Astrocyte of the spinal cord (primary cell): Measurements from ENCODE around the gene HLCS.
A peak's percentile ranks its signal among the peaks of the same experiment; 100 is the strongest.

Experiments used
- DNase-seq: peaks from one replicate; pipeline ENCODE4 v3.0.0; 2011; ENCODE audit warnings: low read depth, low spot score
- H3K4me3 ChIP-seq: 2 replicates; pipeline ENCODE4 v1.5.1; 2011; ENCODE audit warnings: low read depth, mild to moderate bottlenecking, low read length, moderate library complexity
- in situ Hi-C: cut with HindIII; loops from 2 replicates; pipeline ENCODE4 v1.10.0; 2017; ENCODE audit warnings: low sequenced_read_pairs
- TF ChIP-seq, protein P1 (sequence below): IDR thresholded peaks from 2 replicates; pipeline ENCODE4 v1.5.1; 2012; ENCODE audit warnings: low read depth, mild to moderate bottlenecking, low read length, inconsistent platforms

The HLCS gene

GRCh38 chr21:36929622-36930021, 36.8 kb downstream of the HLCS start:
- in situ Hi-C loops, result no loop called here
- no peak for DNase-seq
- TF ChIP-seq, protein P1, sequence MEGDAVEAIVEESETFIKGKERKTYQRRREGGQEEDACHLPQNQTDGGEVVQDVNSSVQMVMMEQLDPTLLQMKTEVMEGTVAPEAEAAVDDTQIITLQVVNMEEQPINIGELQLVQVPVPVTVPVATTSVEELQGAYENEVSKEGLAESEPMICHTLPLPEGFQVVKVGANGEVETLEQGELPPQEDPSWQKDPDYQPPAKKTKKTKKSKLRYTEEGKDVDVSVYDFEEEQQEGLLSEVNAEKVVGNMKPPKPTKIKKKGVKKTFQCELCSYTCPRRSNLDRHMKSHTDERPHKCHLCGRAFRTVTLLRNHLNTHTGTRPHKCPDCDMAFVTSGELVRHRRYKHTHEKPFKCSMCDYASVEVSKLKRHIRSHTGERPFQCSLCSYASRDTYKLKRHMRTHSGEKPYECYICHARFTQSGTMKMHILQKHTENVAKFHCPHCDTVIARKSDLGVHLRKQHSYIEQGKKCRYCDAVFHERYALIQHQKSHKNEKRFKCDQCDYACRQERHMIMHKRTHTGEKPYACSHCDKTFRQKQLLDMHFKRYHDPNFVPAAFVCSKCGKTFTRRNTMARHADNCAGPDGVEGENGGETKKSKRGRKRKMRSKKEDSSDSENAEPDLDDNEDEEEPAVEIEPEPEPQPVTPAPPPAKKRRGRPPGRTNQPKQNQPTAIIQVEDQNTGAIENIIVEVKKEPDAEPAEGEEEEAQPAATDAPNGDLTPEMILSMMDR, result peak; percentile 42
- H3K4me3 ChIP-seq, result no peak overlapping the region

DNA sequence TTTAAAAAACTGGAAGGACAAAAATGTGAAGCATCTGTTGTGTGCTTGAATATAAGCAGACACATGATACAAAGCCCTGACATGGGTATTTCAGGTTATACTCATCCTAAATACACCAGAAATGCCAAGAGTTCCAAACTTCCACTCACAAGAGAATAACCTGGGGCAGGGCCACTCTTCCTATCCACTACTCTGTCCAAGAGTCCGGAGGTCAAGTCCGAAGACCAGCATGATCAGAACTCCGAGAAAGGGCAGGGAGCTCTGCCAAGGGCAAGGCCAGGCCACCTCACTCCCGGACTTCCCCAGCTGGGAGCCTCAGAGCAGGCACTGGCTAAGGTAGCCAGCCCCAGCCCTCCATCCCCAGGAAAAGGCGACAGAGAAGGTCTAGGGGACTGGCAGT, 37.5 kb downstream of the HLCS start:
- TF ChIP-seq, protein P1, result no peak
- H3K4me3 ChIP-seq, result no peak overlapping the region
- in situ Hi-C loops, result no loop called here

DNA sequence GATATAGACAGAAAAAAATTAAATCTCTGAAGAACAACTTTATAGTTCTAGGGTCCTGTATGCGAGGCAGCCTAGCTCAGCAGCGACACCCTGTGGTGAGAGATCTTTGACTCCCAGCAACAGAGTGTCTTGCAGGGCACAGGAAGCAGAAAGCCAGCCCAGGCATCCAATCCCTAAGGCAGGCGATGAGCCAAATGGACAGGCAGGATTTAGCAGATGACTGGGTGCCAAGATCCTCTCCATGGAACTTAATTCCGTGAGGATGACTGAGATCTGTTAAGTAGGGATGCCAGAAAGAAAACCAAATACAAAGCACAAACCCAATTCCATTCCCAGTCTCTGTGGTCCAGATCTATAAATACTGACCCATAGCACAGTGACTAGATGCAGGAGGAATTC, 38.8 kb downstream of the HLCS start:
- TF ChIP-seq, protein P1, result peak; percentile 90
- DNase-seq, result peak; percentile 83
- H3K4me3 ChIP-seq, result no peak overlapping the region
- in situ Hi-C loops, result no loop called here

More for the DNA sequence above, 37.5 kb downstream of the HLCS start:
- no peak for DNase-seq

GRCh38 chr21:36926989-36927718, 39.3 kb downstream of the HLCS start:
- in situ Hi-C loops, result no loop called here
- H3K4me3 ChIP-seq, result no peak overlapping the region
- no peak for DNase-seq
- TF ChIP-seq, protein P1, result no peak

- in situ Hi-C loops, result no loop called here
- DNase-seq, result no peak
- no peak overlapping the region for H3K4me3 ChIP-seq
- TF ChIP-seq, protein P1, result no peak
Observed at GRCh38 chr21:36923270-36923669, 43.2 kb downstream of the HLCS start.

GRCh38 chr21:36922861-36923260, 43.6 kb downstream of the HLCS start:
- in situ Hi-C loops, result no loop called here
- TF ChIP-seq, protein P1, result no peak
- DNase-seq, result no peak
- H3K4me3 ChIP-seq, result no peak overlapping the region
